PFSK-1 (cell line): ENCODE results near the gene S100B.

Experiments used
- POLR2AphosphoS5 ChIP-seq: IDR thresholded peaks from 2 replicates; pipeline ENCODE4 v1.6.1; 2012; ENCODE audit warnings: low read depth, mild to moderate bottlenecking, control low read depth, low read length, moderate library complexity
- SIN3A ChIP-seq: IDR thresholded peaks from 2 replicates; pipeline ENCODE4 v1.6.1; 2012; ENCODE audit warnings: mild to moderate bottlenecking, low read length, moderate library complexity, borderline replicate concordance; ENCODE audit not compliant: insufficient read depth
- TAF1 ChIP-seq: IDR thresholded peaks from 2 replicates; pipeline ENCODE4 v1.6.1; 2012; ENCODE audit warnings: low read length, control low read depth, borderline replicate concordance; ENCODE audit not compliant: insufficient read depth

GRCh38 chr21:46634427-46634826, 29.5 kb upstream of the S100B start:
- TF ChIP-seq TAF1 (no peak), SIN3A (no peak), POLR2AphosphoS5 (no peak)
